HG02852 (cell line): ENCODE measurements around the gene CRYBA2.

Experiments used
- ATAC-seq: cut with Tn5 transposase; IDR thresholded peaks from one replicate; pipeline ENCODE4 v1.9.1; 2021; ENCODE audit warnings: mild to moderate bottlenecking, moderate library complexity; ENCODE audit not compliant: unreplicated experiment

Gene CRYBA2

GRCh38 chr2:218958276-218958675 lies 34.9 kb downstream of the CRYBA2 start:
- no peak for ATAC-seq

GRCh38 chr2:218957671-218958070 lies 35.6 kb downstream of the CRYBA2 start:
- no peak for ATAC-seq

- no peak for ATAC-seq
These were observed 37.2 kb downstream of the CRYBA2 start for GRCh38 chr2:218956039-218956438.

- ATAC-seq, result no peak
These were observed 38.5 kb downstream of the CRYBA2 start for GRCh38 chr2:218954541-218955300.

GRCh38 chr2:218953366-218953954 lies 39.8 kb downstream of the CRYBA2 start:
- ATAC-seq, result no peak

- no peak for ATAC-seq
These were observed 41.1 kb downstream of the CRYBA2 start for GRCh38 chr2:218952160-218952559.

GRCh38 chr2:218946621-218947020 lies 46.6 kb downstream of the CRYBA2 start:
- no peak for ATAC-seq

- ATAC-seq, result no peak
These were observed 48.3 kb downstream of the CRYBA2 start for GRCh38 chr2:218944759-218945404.
